Neuron (in vitro differentiated cells): ENCODE measurements around the gene R3HDM1.
A peak's percentile ranks its signal among the peaks of the same experiment; 100 is the strongest.
"Not testable (repeated sequence)": the region's sequence is repeated elsewhere in the genome, so short reads cannot be mapped to it uniquely, and the experiment has no call there.

Experiments
- H2AFZ ChIP-seq: one replicate; pipeline ENCODE4 v1.6.1; 2013; ENCODE audit warnings: low read depth, mild to moderate bottlenecking, inconsistent platforms, low read length, moderate library complexity
- H3K27me3 ChIP-seq: one replicate; pipeline ENCODE4 v1.6.1; 2013; ENCODE audit warnings: low read length; ENCODE audit not compliant: insufficient read depth
- H3K36me3 ChIP-seq: one replicate; pipeline ENCODE4 v1.6.1; 2013; ENCODE audit warnings: low read length; ENCODE audit not compliant: insufficient read depth
- H3K4me1 ChIP-seq: one replicate; pipeline ENCODE4 v1.6.1; 2013; ENCODE audit warnings: low read length; ENCODE audit not compliant: insufficient read depth
- H3K4me3 ChIP-seq: 2 replicates; pipeline ENCODE4 v1.5.1; 2013; ENCODE audit warnings: mild to moderate bottlenecking, low read length, moderate library complexity
- H3K9me3 ChIP-seq: one replicate; pipeline ENCODE4 v1.6.1; 2013; ENCODE audit warnings: low read length

The R3HDM1 gene

DNA sequence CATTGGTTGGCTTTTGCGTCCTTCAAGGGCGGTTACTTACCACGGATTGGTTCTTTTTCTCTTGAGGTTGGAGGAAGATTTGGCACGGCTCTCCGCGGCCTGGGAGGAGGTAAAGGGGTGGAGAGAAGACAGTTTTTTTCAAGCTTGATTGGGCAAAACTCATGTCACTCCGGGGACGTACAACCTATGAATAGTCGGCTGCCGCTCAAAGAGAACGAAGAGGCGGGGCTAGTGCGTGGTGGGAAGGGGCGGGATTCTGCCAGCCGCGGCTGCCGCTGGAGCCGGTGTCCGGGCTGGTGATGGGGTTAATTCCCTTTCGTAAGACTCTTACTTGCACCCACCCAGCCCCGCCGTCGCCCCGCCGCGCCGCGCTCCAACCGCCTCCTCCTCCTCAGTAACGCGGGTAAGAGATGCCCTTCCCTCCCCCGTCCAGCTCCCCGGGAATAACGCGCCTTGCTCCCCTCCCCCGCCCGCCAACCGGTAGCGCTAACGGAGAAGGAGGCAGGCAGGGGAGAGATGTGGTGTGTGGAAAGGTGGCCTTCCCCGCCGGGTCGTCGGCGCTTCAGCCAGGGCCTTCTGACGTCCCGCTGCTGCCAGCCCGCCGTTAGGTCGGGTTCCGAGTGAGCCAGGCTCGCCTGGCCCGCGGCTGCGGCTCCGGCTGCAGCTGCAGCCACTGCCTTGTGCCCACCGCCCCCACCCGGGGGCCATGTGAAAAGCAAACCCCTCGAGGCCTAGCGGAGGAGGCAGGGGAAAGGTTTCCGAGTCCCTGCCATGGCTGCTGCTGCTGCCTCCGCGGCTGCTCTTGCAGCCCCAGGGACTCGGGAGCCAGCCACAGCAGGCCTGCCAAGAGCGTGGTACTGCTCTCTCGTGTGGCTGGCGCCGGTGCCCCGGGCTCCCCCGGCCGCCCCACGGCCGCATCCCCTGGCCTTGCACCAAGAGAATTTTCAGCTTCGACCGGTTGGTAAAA lies at the start of gene R3HDM1:
TSS of gene R3HDM1 (plus strand) at position 254 of the 967 bp plus-strand sequence. CDS start 73,362 bp downstream, outside the sequence.
- Histone ChIP-seq H3K4me3 (peak within 1 kb of the TSS; percentile 80), H3K27me3 (no peaks in the 10 kb centered on the region), H2AFZ (peak within 1 kb of the TSS; percentile 88), H3K9me3 (peaks cover 3% of the 10 kb centered on the region), H3K4me1 (peaks cover 15% of the 10 kb centered on the region), H3K36me3 (peaks cover 4% of the 10 kb centered on the region)

DNA sequence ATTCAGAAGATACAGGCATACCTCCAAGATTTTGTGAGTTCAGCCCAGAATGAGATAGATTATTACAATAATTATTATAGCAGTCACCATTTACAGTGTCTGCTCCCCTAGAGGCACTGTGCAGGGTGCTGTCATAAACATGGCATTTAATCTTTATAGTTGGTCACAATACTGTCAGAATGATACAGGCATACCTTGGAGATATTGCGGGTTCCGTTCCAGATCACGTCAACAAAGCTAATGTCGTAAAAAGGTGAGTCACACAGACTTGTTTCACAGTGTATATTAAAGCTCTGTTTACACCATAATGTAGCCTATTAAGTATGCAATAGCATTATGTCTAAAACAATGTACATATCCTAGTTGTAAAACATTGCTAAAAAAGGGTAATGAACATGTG lies 45.8 kb upstream of the R3HDM1 start:
- no peak overlapping the region for H3K4me3 ChIP-seq
- no peaks in the 10 kb centered on the region for H3K27me3 ChIP-seq
- H2AFZ ChIP-seq, result no peak overlapping the region
- H3K9me3 ChIP-seq, result peaks cover 7% of the 10 kb centered on the region
- no peaks in the 10 kb centered on the region for H3K4me1 ChIP-seq
- peaks cover 27% of the 10 kb centered on the region for H3K36me3 ChIP-seq

DNA sequence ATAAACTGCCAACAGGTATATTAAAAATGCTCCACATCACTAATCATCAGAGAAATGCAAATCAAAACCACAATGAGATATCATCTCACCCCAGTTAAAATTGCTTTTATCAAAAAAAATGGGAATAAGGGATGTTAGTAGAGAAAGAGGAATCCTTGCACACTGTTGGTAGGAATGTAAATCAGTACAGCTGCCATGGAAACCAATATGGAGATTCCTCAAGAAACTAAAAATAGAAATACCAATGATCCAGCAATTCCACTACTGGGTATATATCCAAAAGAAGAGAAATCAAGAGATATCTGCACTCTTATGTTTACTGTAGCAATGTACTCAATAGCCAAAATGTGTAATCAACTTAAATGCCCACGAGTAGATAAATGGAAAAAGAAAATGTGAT lies 40.9 kb upstream of the R3HDM1 start:
- Histone ChIP-seq H3K4me1 (no peaks in the 10 kb centered on the region), H3K9me3 (peaks cover 7% of the 10 kb centered on the region), H3K27me3 (no peaks in the 10 kb centered on the region), H3K4me3 (no peak overlapping the region), H3K36me3 (peaks cover 18% of the 10 kb centered on the region), H2AFZ (no peak overlapping the region)

DNA sequence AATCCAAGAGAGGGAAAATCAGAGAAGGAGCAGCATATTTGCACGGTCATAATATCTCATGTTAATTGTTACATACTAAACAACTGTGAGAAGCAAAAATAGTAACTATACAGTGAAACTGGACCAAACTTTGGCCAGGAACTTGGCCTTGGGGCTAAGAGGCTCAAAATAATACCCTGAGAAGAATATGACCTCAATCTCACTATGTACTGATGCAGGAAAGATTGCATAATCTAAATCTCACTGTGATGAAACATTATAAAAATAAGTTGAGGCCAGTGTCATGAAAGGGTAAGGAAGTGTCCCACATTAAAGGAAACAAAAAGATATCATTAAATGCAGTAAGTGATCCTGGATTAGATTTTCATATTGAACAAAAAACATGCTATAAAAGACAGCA lies 36.8 kb upstream of the R3HDM1 start:
- Histone ChIP-seq H2AFZ (no peak overlapping the region), H3K4me3 (no peak overlapping the region), H3K4me1 (no peaks in the 10 kb centered on the region), H3K27me3 (no peaks in the 10 kb centered on the region), H3K9me3 (no peaks in the 10 kb centered on the region), H3K36me3 (peaks cover 6% of the 10 kb centered on the region)

DNA sequence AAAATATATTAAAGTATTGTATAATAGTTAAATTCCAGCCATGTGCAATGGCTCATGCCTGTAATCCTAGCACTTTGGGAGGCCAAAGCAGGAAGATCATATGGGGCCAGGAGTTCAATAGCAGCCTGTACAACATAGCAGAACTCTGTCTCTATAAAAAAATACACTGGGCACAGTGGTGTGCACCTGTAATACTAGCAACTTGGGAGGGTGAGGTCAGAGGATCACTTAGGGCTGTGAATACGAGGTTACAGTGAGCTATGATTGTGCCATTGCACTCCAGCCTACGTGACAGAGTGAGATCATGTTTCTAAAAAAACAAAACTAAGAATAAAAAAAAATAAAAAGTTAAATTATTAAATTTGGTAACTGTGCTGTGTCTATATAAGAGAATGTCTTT lies 36.4 kb upstream of the R3HDM1 start:
- Histone ChIP-seq H2AFZ (no peak overlapping the region), H3K36me3 (peaks cover 6% of the 10 kb centered on the region), H3K4me1 (no peaks in the 10 kb centered on the region), H3K27me3 (no peaks in the 10 kb centered on the region), H3K4me3 (no peak overlapping the region), H3K9me3 (no peaks in the 10 kb centered on the region)

DNA sequence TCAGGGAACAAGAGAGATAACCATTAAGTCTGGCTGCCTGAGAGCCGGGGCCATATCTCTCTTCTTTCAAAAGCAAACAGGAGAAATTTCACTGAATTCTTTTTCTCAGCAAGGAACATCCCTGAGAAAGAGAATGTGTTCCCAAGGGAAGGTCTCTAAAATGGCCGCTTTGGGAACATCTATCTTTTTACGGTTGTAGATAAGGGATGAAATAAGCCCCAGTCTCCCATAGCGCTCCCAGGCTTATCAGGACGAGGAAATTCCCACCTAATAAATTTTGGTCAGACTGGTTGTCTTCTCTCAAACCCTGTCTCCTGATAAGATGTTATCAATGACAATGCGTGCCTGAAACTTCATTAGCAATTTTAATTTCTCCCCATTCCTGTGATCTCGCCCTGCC lies 32.7 kb upstream of the R3HDM1 start:
- H3K9me3 ChIP-seq, H3K4me1 ChIP-seq, H2AFZ ChIP-seq, H3K27me3 ChIP-seq, H3K4me3 ChIP-seq: not testable (repeated sequence)
- H3K36me3 ChIP-seq, result peaks cover 14% of the 10 kb centered on the region

DNA sequence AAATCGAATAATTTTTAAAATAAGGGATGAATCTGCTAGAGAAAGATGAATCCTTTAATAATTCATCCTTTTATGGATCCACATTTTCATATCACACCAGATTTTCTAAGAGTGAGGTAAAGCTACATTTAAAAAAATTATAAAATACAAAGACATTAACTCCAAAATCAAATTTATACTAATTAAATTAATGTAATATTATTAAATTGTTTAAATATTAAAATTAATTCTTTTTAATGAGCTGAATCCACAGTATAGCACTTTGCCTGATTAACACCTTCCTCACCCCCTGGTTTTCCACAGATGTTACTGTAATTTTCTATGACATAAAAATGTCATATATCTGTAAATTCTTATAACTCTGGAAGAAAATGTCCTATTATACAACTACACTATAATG lies 26.5 kb upstream of the R3HDM1 start:
- Histone ChIP-seq H3K9me3 (peaks cover 2% of the 10 kb centered on the region), H3K4me3 (no peak overlapping the region), H3K4me1 (no peaks in the 10 kb centered on the region), H3K36me3 (peaks cover 18% of the 10 kb centered on the region), H2AFZ (no peak overlapping the region), H3K27me3 (no peaks in the 10 kb centered on the region)

DNA sequence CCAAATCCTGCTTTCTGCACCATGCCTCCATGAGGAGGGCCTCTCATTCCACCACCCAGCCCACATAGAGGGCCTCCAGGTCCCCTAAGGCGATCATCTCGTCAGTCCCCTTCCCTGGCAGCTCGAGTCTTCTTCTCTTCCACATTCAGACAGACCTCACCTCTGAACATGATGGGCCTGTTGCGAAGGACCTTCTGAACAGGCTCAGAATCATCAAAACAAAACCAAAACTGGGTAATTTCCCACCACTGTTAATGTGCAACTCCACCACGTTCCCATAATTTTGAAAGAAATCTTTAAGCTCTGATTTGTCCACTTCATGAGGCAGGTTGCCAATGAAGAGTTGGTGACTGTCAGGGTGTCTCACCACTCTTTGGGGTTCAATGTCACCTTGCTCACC lies 20.7 kb upstream of the R3HDM1 start:
- Histone ChIP-seq H3K4me3 (no peak overlapping the region), H3K27me3 (no peaks in the 10 kb centered on the region), H3K9me3 (peaks cover 14% of the 10 kb centered on the region), H2AFZ (no peak overlapping the region), H3K36me3 (peaks cover 3% of the 10 kb centered on the region), H3K4me1 (no peaks in the 10 kb centered on the region)

DNA sequence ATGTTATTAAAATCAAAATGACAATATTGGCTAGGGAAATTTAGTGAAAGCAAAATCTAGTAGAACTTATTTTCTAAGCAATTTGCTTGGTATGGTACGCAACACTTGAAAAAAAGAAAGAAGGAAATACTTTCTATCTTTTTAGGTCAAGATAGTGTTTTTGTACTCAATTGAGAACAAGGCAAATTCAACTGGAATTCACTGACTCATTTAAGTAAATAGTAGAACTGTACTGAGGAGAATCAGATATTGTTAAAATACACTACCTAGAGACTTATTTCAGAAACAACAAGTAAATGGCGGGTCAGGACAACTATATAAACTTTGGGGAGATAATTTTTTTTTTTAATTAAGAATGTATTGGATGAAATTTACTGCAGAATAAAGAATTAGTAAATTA lies 19.2 kb upstream of the R3HDM1 start:
- Histone ChIP-seq H3K36me3 (peaks cover 3% of the 10 kb centered on the region), H2AFZ (no peak overlapping the region), H3K4me3 (no peak overlapping the region), H3K9me3 (peaks cover 14% of the 10 kb centered on the region), H3K27me3 (no peaks in the 10 kb centered on the region), H3K4me1 (no peaks in the 10 kb centered on the region)

DNA sequence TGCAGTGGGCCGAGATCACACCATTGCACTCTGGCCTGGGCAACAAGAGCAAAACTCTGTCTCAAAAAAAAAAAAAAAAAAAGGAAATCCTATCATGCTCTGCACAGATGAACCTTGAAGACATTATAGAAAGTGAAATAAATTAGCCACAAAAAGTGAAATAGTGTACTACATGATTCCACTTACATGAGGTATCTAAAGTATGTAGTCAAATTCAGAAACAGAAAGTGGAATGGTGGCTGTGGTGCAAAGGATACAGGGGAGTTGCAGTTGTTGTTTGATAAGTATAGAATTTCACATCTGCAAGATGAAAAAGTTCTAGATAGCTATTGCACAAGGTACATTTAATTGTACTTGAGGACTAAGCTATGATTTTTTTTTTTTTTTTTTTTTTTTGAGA lies 5.5 kb upstream of the R3HDM1 start:
- Histone ChIP-seq H2AFZ (no peak overlapping the region), H3K9me3 (peaks cover 5% of the 10 kb centered on the region), H3K4me1 (peaks cover 6% of the 10 kb centered on the region), H3K4me3 (no peak overlapping the region), H3K27me3 (no peaks in the 10 kb centered on the region), H3K36me3 (no peaks in the 10 kb centered on the region)

DNA sequence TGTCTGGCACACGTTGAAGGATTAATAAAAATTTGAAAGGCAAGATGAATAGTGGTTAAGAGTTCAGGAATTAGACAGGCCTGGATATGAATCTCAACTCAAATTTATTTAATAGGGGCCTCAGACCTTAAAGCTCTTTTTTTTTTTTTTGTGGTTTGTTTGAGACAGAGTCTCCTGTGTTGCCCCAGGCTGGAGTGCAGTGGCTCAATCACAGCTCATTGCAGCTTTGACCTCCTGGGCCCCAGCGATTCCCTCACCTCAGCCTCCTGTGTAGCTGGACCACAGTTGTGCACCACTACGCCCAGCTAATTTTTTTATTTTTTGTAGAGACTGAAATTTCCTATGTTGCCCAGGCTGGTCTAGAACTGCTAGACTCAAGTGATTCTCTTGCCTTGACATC lies 3.3 kb upstream of the R3HDM1 start:
- Histone ChIP-seq H3K36me3 (no peaks in the 10 kb centered on the region), H3K9me3 (no peaks in the 10 kb centered on the region), H2AFZ (no peak overlapping the region), H3K4me1 (peaks cover 13% of the 10 kb centered on the region), H3K27me3 (no peaks in the 10 kb centered on the region), H3K4me3 (no peak overlapping the region)

DNA sequence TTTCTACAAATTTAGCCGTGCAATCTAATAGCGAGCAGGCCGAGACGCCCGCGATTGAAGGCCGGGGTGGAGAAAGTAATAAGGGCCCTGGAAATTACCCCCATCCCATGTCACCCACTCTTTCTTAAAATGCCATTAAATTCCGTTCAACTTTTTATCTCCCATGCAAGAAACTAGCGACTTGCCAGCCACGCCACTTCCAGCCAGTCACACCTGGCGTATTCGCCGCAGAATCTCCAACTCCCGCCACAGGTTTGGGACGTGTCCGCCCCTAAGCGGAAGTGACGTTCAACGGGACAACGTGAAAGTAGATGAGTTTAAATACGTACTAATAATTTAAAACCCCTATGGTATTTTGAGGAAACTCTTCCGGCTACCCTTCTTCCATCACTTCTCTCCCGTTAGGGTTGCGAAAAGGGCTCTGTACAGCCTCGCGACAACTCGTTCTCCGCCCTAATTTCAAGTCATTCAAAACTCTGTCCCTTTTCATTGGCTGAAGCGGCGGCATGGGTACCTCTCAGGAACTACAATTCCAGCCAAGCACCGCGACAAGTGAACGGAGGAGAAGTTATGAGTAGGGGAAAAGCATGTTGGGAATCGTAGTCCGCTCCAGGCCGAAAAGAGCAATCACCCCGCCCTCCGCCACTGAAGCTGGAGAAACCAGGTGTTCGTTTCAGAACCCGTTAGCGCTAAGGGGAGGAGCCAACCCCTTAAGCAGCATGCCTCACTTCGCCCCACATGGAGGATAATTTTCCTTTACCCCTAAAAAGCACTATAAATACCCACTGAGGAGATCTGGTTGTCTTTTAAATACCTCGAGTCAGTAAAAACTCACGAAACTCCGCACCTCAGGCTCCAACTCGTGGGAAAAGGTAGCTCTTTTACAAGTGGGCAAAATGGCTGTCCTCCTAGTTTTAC lies 712 bp upstream of the R3HDM1 start, which contains the start of gene ZRANB3:
TSS of gene ZRANB3 (minus strand) at position 906 of the 918 bp plus-strand sequence.
- Histone ChIP-seq H3K27me3 (no peaks in the 10 kb centered on the region), H3K9me3 (no peaks in the 10 kb centered on the region), H2AFZ (peak within 1 kb of the TSS; percentile 88), H3K4me1 (peaks cover 15% of the 10 kb centered on the region), H3K4me3 (peak within 1 kb of the TSS; percentile 80), H3K36me3 (peaks cover 4% of the 10 kb centered on the region)

DNA sequence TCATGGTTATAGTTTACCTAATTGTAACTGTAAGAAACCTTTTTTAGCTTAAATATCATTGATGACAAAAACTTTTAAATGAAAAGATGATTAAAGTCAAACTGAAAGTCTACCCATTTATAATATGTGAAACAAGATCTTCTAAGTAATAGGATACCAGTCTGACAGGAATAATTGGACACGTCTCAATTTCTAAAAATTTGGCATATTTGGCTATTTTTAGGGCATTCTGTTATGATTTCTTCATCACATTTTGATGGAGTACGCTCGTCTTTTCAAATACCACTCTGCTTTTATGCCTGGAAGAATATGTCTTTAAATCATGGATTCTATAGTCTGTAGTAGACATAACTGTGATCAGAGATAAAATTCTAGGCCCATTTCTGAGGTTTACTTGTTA lies 1.3 kb downstream of the R3HDM1 start:
- Histone ChIP-seq H2AFZ (no peak overlapping the region), H3K4me1 (peaks cover 15% of the 10 kb centered on the region), H3K27me3 (no peaks in the 10 kb centered on the region), H3K36me3 (peaks cover 4% of the 10 kb centered on the region), H3K9me3 (peaks cover 6% of the 10 kb centered on the region), H3K4me3 (peak overlapping the region; percentile 80)
